ENCODE measurements around the gene ARHGAP29.

Gene ARHGAP29

DNA sequence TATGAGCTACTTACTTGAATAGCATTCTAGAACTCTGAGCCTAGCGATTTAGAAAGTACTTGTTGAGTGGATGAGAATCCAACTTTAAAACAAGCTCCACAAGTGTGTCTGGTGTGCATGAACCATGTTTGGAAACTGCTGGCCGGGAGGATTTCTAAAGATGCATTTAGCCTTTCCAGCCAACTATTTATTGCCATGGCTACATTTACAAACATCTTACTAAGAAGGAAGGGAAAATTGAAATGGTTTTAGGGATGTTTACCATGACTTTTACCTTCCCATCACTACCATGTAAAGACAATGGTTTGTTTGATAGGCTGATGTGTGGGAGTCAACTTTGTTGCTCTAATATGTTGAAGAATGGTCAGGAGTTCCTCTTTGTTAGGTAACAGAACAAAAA lies 37.7 kb upstream of the ARHGAP29 start:
- H3K4me1 ChIP-seq (ENCODE audit: insufficient read depth, low read length, severe bottlenecking): no peaks in the 10 kb centered on the region

DNA sequence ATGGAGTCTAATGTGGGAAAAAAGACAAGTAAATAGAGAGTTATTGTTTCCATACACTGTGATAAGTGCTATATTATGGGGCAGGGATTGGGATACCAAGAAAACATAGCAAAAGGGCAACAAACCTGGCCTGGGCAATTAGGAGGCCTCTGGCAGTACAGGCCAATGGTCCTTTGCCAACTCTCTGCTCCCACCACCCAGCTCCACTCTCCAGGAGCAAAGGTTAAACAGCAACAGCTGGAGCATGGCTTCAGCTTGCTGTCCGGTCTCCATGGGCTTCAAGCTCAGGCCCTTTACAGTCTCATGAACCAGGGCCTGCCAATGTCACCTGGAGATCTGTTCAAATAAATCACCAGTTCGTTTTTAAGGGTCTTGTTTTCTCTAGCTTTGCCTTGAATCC lies 37.2 kb upstream of the ARHGAP29 start:
- H2AFZ ChIP-seq (ENCODE audit: low read length): no peak overlapping the region
- H3F3A ChIP-seq (ENCODE audit: insufficient read depth, low read length): no peaks in the 10 kb centered on the region
- H3K27ac ChIP-seq (ENCODE audit: low read depth, low read length, poor library complexity, severe bottlenecking): no peak overlapping the region
- no peak overlapping the region for H3K4me2 ChIP-seq (ENCODE audit: low read length)
- H4K20me1 ChIP-seq (ENCODE audit: insufficient read depth, low read length): no peaks in the 10 kb centered on the region
- H3K36me3 ChIP-seq (ENCODE audit: insufficient read depth, low read length): no peaks in the 10 kb centered on the region
- no peaks in the 10 kb centered on the region for H3K9me3 ChIP-seq (ENCODE audit: low read length)
- H3K79me2 ChIP-seq (ENCODE audit: insufficient read depth, low read length): no peaks in the 10 kb centered on the region
- H3K27me3 ChIP-seq (ENCODE audit: insufficient read depth, low read length): no peaks in the 10 kb centered on the region
- H3K9me2 ChIP-seq (ENCODE audit: low read depth, low read length): no peaks in the 10 kb centered on the region
- H3K4me1 ChIP-seq (ENCODE audit: insufficient read depth, low read length, severe bottlenecking): no peaks in the 10 kb centered on the region
- H3K9ac ChIP-seq (ENCODE audit: low read length): no peak overlapping the region
- no peak for TF ChIP-seq EZH2 (IDR thresholded peaks at IDR 0.05; ENCODE audit: borderline replicate concordance, low read length)
- TF ChIP-seq, protein P1, sequence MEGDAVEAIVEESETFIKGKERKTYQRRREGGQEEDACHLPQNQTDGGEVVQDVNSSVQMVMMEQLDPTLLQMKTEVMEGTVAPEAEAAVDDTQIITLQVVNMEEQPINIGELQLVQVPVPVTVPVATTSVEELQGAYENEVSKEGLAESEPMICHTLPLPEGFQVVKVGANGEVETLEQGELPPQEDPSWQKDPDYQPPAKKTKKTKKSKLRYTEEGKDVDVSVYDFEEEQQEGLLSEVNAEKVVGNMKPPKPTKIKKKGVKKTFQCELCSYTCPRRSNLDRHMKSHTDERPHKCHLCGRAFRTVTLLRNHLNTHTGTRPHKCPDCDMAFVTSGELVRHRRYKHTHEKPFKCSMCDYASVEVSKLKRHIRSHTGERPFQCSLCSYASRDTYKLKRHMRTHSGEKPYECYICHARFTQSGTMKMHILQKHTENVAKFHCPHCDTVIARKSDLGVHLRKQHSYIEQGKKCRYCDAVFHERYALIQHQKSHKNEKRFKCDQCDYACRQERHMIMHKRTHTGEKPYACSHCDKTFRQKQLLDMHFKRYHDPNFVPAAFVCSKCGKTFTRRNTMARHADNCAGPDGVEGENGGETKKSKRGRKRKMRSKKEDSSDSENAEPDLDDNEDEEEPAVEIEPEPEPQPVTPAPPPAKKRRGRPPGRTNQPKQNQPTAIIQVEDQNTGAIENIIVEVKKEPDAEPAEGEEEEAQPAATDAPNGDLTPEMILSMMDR (IDR thresholded peaks at IDR 0.05; ENCODE audit: low read length): no peak
- no peak overlapping the region for H3K4me3 ChIP-seq (ENCODE audit: low read depth, low read length, poor library complexity, severe bottlenecking)

More for the DNA sequence above, 37.7 kb upstream of the ARHGAP29 start:
- no peaks in the 10 kb centered on the region for H4K20me1 ChIP-seq (ENCODE audit: insufficient read depth, low read length)
- no peaks in the 10 kb centered on the region for H3F3A ChIP-seq (ENCODE audit: insufficient read depth, low read length)
- no peak overlapping the region for H2AFZ ChIP-seq (ENCODE audit: low read length)
- no peaks in the 10 kb centered on the region for H3K9me2 ChIP-seq (ENCODE audit: low read depth, low read length)
- H3K4me3 ChIP-seq (ENCODE audit: low read depth, low read length, poor library complexity, severe bottlenecking): no peak overlapping the region
- no peak overlapping the region for H3K27ac ChIP-seq (ENCODE audit: low read depth, low read length, poor library complexity, severe bottlenecking)
- no peaks in the 10 kb centered on the region for H3K27me3 ChIP-seq (ENCODE audit: insufficient read depth, low read length)
- no peaks in the 10 kb centered on the region for H3K36me3 ChIP-seq (ENCODE audit: insufficient read depth, low read length)
- no peaks in the 10 kb centered on the region for H3K9me3 ChIP-seq (ENCODE audit: low read length)
- no peaks in the 10 kb centered on the region for H3K79me2 ChIP-seq (ENCODE audit: insufficient read depth, low read length)
- no peak overlapping the region for H3K9ac ChIP-seq (ENCODE audit: low read length)
- TF ChIP-seq, protein P1 (IDR thresholded peaks at IDR 0.05; ENCODE audit: low read length): no peak
- no peak for TF ChIP-seq EZH2 (IDR thresholded peaks at IDR 0.05; ENCODE audit: borderline replicate concordance, low read length)
- no peak overlapping the region for H3K4me2 ChIP-seq (ENCODE audit: low read length)

- Histone ChIP-seq H3K9ac (ENCODE audit: low read length) (no peak overlapping the region), H3K27ac (ENCODE audit: low read depth, low read length, poor library complexity, severe bottlenecking) (no peak overlapping the region), H3K9me3 (ENCODE audit: low read length) (no peaks in the 10 kb centered on the region), H3K27me3 (ENCODE audit: insufficient read depth, low read length) (no peaks in the 10 kb centered on the region), H4K20me1 (ENCODE audit: insufficient read depth, low read length) (no peaks in the 10 kb centered on the region), H3K79me2 (ENCODE audit: insufficient read depth, low read length) (no peaks in the 10 kb centered on the region), H3K4me2 (ENCODE audit: low read length) (no peak overlapping the region), H3K9me2 (ENCODE audit: low read depth, low read length) (no peaks in the 10 kb centered on the region), H3F3A (ENCODE audit: insufficient read depth, low read length) (no peaks in the 10 kb centered on the region), H2AFZ (ENCODE audit: low read length) (no peak overlapping the region), H3K36me3 (ENCODE audit: insufficient read depth, low read length) (no peaks in the 10 kb centered on the region), H3K4me1 (ENCODE audit: insufficient read depth, low read length, severe bottlenecking) (no peaks in the 10 kb centered on the region), H3K4me3 (ENCODE audit: low read depth, low read length, poor library complexity, severe bottlenecking) (no peak overlapping the region)
- TF ChIP-seq, protein P1 (IDR thresholded peaks at IDR 0.05; ENCODE audit: low read length): no peak
- no peak for TF ChIP-seq EZH2 (IDR thresholded peaks at IDR 0.05; ENCODE audit: borderline replicate concordance, low read length)
These were observed 35.7 kb upstream of the ARHGAP29 start for GRCh38 chr1:94273111-94273510.
